Thyroid gland (tissue), 4 donors: ENCODE results near the gene SYT1.

Experiments
- POLR2A ChIP-seq, 2 donors: fragments of 450-650 bp; IDR thresholded peaks; one replicate each; pipeline ENCODE4 v1.6.1; 2017; ENCODE audit warnings: antibody characterized with exemption in 2 of 2, mild to moderate bottlenecking in 2 of 2, moderate library complexity in 1 of 2
- TF ChIP-seq, protein P1 (sequence below), 6 experiments: fragments of 200-600 bp in 3 of 6; fragments of 450-650 bp in 3 of 6; sonication (generic) in 3 of 6; IDR thresholded peaks; one replicate each; pipeline ENCODE4 v1.5.1; 2016 to 2019; ENCODE audit warnings: antibody characterized with exemption in 6 of 6, mild to moderate bottlenecking in 2 of 6, inconsistent platforms in 1 of 6, moderate library complexity in 1 of 6

- TF ChIP-seq, protein P1, sequence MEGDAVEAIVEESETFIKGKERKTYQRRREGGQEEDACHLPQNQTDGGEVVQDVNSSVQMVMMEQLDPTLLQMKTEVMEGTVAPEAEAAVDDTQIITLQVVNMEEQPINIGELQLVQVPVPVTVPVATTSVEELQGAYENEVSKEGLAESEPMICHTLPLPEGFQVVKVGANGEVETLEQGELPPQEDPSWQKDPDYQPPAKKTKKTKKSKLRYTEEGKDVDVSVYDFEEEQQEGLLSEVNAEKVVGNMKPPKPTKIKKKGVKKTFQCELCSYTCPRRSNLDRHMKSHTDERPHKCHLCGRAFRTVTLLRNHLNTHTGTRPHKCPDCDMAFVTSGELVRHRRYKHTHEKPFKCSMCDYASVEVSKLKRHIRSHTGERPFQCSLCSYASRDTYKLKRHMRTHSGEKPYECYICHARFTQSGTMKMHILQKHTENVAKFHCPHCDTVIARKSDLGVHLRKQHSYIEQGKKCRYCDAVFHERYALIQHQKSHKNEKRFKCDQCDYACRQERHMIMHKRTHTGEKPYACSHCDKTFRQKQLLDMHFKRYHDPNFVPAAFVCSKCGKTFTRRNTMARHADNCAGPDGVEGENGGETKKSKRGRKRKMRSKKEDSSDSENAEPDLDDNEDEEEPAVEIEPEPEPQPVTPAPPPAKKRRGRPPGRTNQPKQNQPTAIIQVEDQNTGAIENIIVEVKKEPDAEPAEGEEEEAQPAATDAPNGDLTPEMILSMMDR (IDR thresholded peaks at IDR 0.05) = no peak
- TF ChIP-seq POLR2A (IDR thresholded peaks at IDR 0.05) = no peak
Observed at GRCh38 chr12:79381248-79382208, 517.0 kb downstream of the SYT1 start.
